Mesodermal cell (in vitro differentiated cells): ENCODE results near the gene CNIH2.
"Not testable (repeated sequence)": the region's sequence is repeated elsewhere in the genome, so short reads cannot be mapped to it uniquely, and the experiment has no call there.

Experiments
- H3K27ac ChIP-seq: 2 replicates; pipeline ENCODE4 v1.7.0; 2013; ENCODE audit warnings: mild to moderate bottlenecking, low read depth, low read length, moderate library complexity; ENCODE audit not compliant: severe bottlenecking
- H3K36me3 ChIP-seq: 2 replicates; pipeline ENCODE4 v1.7.1; 2013; ENCODE audit warnings: mild to moderate bottlenecking, low read length, moderate library complexity; ENCODE audit not compliant: control insufficient read depth, insufficient read depth
- H3K4me1 ChIP-seq: one replicate; pipeline ENCODE4 v1.7.1; 2013; ENCODE audit warnings: mild to moderate bottlenecking, low read length; ENCODE audit not compliant: insufficient read depth, control insufficient read depth, poor library complexity, severe bottlenecking
- H3K4me3 ChIP-seq: 2 replicates; pipeline ENCODE4 v1.7.0; 2013; ENCODE audit warnings: low read length, control low read depth, mild to moderate bottlenecking; ENCODE audit not compliant: insufficient read depth, poor library complexity, severe bottlenecking; ENCODE audit errors: extremely low read depth
- H3K9me3 ChIP-seq: 2 replicates; pipeline ENCODE4 v1.7.1; 2013; ENCODE audit warnings: mild to moderate bottlenecking, low read length, moderate library complexity; ENCODE audit not compliant: control insufficient read depth
- WGBS, 2 experiments: methylation state at CpG; one replicate each; pipeline ENCODE4 v1.1.5; 2013; ENCODE audit warnings: missing lambda C conversion rate in 2 of 2; ENCODE audit not compliant: insufficient coverage in 2 of 2; 5-methylcytosine and 5-hydroxymethylcytosine counted together

The CNIH2 gene

GRCh38 chr11:66277064-66277463 is 911 bp upstream of the CNIH2 start:
- WGBS, 2 experiments, result 96 to 100% methylated on average over 1 to 4 of the region's 4 CpGs
- H3K4me1 ChIP-seq, result peaks cover 30% of the 10 kb centered on the region
- H3K36me3 ChIP-seq, result peaks cover 41% of the 10 kb centered on the region
- H3K27ac ChIP-seq, H3K9me3 ChIP-seq, H3K4me3 ChIP-seq: not testable (repeated sequence)

DNA sequence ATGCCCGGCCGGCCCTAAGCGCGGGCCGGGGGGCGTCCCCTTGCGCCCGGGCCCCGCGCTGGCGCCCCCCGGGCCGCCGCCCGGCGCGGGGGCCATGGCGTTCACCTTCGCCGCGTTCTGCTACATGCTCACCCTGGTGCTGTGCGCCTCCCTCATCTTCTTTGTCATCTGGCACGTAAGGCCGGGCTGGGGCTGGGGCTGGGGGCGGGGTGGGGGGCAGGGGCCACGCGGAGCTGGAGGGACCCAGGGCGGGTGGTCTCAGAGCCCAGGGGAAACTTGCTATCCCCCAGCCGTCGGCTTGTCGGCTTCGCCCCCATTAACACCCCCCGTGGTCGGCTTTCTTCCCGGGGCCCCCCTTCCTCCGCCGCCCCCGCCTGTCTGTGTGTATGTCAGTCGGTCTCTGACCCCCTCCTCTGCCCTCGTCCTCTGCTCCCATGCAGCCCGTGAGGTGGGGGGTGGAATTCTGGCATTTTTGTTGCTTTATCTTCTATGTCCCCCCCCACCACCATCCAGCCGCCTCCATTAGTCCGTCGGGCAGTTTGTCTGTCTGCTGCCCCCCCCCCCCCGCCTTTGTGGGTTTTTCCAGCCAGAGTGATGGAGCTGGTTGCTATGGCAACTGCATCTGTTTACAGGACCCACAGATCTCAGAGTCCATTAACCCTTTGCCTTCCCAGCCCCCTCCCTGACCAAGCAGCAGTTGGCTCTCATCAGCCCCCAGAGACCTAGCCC is 552 bp downstream of the CNIH2 start:
- H3K36me3 ChIP-seq, result peaks cover 31% of the 10 kb centered on the region
- H3K4me1 ChIP-seq, result peaks cover 35% of the 10 kb centered on the region
- H3K4me3 ChIP-seq, result peak overlapping the region; percentile 23
- no peaks in the 10 kb centered on the region for H3K9me3 ChIP-seq
- WGBS, 2 experiments, result 0% methylated on average over 4 to 22 of the region's 45 CpGs
- no peak overlapping the region for H3K27ac ChIP-seq

GRCh38 chr11:66279092-66279734 is 1.2 kb downstream of the CNIH2 start:
- Histone ChIP-seq H3K4me1 (peaks cover 35% of the 10 kb centered on the region), H3K9me3 (no peaks in the 10 kb centered on the region), H3K36me3 (peaks cover 31% of the 10 kb centered on the region), H3K4me3 (no peak overlapping the region), H3K27ac (no peak overlapping the region)
- WGBS, 2 experiments, result 46 to 47% methylated on average over 13 of the region's 15 CpGs

DNA sequence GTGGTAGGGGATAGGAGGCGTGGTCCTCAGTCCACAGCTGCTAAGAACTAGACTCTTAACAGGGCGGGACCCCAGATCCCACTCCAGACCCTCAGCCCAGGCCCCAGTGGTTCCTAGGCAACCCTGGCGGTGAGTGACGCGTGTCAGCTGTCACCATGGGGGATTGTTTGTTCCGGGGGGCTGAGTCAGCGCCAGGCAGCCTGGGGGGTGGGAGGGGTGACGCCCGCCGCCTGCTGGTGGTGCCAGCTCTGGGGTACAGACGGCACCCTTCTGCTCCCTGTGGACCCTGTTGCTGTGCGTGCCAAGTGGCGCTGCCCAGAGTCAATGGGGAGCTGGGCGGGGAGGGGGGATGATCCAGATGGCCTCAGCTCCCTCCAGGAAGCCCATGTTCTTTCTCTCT is 2.5 kb downstream of the CNIH2 start:
- Histone ChIP-seq H3K4me3 (no peak overlapping the region), H3K36me3 (peaks cover 33% of the 10 kb centered on the region), H3K4me1 (peaks cover 35% of the 10 kb centered on the region), H3K27ac (no peak overlapping the region), H3K9me3 (no peaks in the 10 kb centered on the region)
- WGBS, 2 experiments, result 65 to 67% methylated on average over 4 to 12 of the region's 14 CpGs

- peaks cover 30% of the 10 kb centered on the region for H3K36me3 ChIP-seq
- H3K27ac ChIP-seq, result peak overlapping the region; percentile 10
- H3K9me3 ChIP-seq, result no peaks in the 10 kb centered on the region
- peaks cover 35% of the 10 kb centered on the region for H3K4me1 ChIP-seq
- 76 to 88% methylated on average over 4 to 6 of the region's 6 CpGs for WGBS, 2 experiments
- H3K4me3 ChIP-seq, result no peak overlapping the region
These were observed 3.0 kb downstream of the CNIH2 start for GRCh38 chr11:66281001-66281400.

DNA sequence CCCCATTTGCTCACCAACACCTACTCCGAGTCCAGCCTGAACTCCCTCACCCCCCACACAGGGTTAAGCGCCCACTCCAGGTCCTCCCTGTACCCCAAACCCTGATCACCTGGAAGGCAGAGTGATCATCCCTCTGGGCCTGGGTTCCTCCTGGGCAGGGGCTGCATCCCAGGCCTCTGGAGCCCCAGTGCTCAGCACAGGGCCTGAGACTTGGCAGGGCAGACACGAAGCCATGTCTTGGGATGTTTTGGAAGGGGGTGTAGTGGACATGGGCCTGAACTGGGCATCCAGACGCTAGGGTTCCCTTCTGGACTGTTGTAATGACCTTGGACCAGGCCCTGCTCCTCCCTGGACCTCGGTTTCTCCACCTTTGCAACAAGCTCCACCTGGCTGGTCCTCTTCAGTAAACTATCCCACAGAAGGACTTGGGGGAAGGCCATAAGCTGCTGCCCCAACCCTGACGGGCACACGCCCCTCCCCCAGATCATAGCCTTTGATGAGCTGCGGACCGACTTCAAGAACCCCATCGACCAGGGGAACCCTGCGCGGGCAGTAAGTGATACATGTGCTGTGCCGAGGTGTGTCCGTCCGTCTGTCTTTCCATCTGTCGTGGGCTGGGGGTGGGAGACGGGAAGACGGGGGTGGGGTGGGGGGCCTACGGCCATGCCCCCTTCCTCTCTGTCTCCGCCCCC is 3.9 kb downstream of the CNIH2 start:
- Histone ChIP-seq H3K4me1 (peaks cover 35% of the 10 kb centered on the region), H3K9me3 (no peaks in the 10 kb centered on the region), H3K27ac (peak overlapping the region; percentile 10), H3K4me3 (no peak overlapping the region), H3K36me3 (peaks cover 29% of the 10 kb centered on the region)
- WGBS, 2 experiments, result 55 to 59% methylated on average over 4 to 8 of the region's 20 CpGs

- 12 to 14% methylated on average over 29 to 31 of the region's 35 CpGs for WGBS, 2 experiments
- H3K9me3 ChIP-seq, result no peaks in the 10 kb centered on the region
- H3K27ac ChIP-seq, result peak overlapping the region; percentile 36
- H3K4me3 ChIP-seq, result no peak overlapping the region
- H3K4me1 ChIP-seq, result peaks cover 41% of the 10 kb centered on the region
- H3K36me3 ChIP-seq, result peaks cover 30% of the 10 kb centered on the region
These were observed 4.8 kb downstream of the CNIH2 start for GRCh38 chr11:66282468-66283455.

DNA sequence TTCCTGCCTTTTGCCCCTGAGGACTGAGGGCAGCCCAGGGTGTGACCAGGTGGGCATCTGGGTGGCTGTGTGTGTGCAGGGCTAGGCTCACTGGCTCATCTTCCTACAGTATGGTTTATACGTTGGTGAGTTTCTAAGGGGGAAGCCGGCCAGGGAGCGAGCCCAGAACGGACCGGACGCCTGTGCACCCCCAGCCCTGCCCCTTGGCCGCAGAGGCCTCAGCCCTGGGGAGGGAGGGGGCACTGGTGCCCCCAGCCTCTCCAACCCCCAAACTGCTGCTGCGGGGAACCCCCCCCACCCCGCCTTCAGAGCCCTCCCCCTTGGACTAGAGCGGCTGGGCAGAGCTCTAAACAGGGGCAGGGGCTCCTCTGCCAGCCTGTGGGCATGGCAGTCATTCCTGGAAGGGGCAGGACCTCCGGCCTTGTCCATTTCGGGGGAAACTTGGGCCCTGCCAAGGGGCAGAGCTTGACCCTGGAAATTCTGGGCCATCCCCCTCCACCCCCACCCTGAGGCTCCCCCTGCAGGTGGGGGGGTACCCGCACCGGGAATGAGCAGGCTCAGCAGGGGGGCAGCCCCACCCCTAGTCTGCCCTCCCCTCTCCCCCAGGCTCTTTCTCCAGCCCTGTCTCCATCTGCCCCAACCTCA is 5.6 kb downstream of the CNIH2 start:
- Histone ChIP-seq H3K4me3 (no peak overlapping the region), H3K27ac (no peak overlapping the region), H3K9me3 (no peaks in the 10 kb centered on the region), H3K36me3 (peaks cover 30% of the 10 kb centered on the region), H3K4me1 (peaks cover 45% of the 10 kb centered on the region)
- 91 to 96% methylated on average over 4 to 9 of the region's 14 CpGs for WGBS, 2 experiments

- H3K27ac ChIP-seq, result no peak overlapping the region
- H3K9me3 ChIP-seq, result no peaks in the 10 kb centered on the region
- peaks cover 30% of the 10 kb centered on the region for H3K36me3 ChIP-seq
- WGBS, 2 experiments, result 97 to 98% methylated on average over 8 to 9 of the region's 16 CpGs
- H3K4me3 ChIP-seq, result no peak overlapping the region
- H3K4me1 ChIP-seq, result peaks cover 37% of the 10 kb centered on the region
These were observed 6.6 kb downstream of the CNIH2 start for GRCh38 chr11:66284526-66285078.
